A204.1 (cell line): ENCODE results near the gene PPARG.
"Not testable (repeated sequence)": the region's sequence is repeated elsewhere in the genome, so short reads cannot be mapped to it uniquely, and the experiment has no call there.

Experiments
- FAIRE-seq: peaks from 2 replicates; lab custom pipeline; 2012; peaks lifted over from hg19 to GRCh38; lab: Jason Lieb, UNC

PPARG gene

GRCh38 chr3:12279591-12280326 is 9.1 kb upstream of the PPARG start:
- FAIRE-seq = no peak

GRCh38 chr3:12280357-12280806 is 8.5 kb upstream of the PPARG start:
- no peak for FAIRE-seq

GRCh38 chr3:12284591-12284990 is 4.3 kb upstream of the PPARG start:
- no peak for FAIRE-seq

- FAIRE-seq = no peak
Measured at GRCh38 chr3:12285003-12285555, 3.8 kb upstream of the PPARG start.

GRCh38 chr3:12285779-12286178 is 3.1 kb upstream of the PPARG start:
- FAIRE-seq = not testable (repeated sequence)

GRCh38 chr3:12286504-12286903 is 2.4 kb upstream of the PPARG start:
- FAIRE-seq = no peak

- FAIRE-seq = no peak
Measured at GRCh38 chr3:12286927-12287726, 1.7 kb upstream of the PPARG start.

- FAIRE-seq = no peak
Measured at GRCh38 chr3:12287727-12288181, 1.1 kb upstream of the PPARG start.

GRCh38 chr3:12289524-12289923 is 654 bp downstream of the PPARG start:
- no peak for FAIRE-seq

GRCh38 chr3:12292770-12293169 is 3.9 kb downstream of the PPARG start:
- FAIRE-seq = no peak

- FAIRE-seq = no peak
Measured at GRCh38 chr3:12294885-12295580, 6.2 kb downstream of the PPARG start.

GRCh38 chr3:12296511-12296910 is 7.6 kb downstream of the PPARG start:
- no peak for FAIRE-seq

- no peak for FAIRE-seq
Measured at GRCh38 chr3:12299026-12299425, 10.2 kb downstream of the PPARG start.

GRCh38 chr3:12300137-12300536 is 11.3 kb downstream of the PPARG start:
- FAIRE-seq = no peak

- FAIRE-seq = no peak
Measured at GRCh38 chr3:12301031-12301430, 12.2 kb downstream of the PPARG start.

- FAIRE-seq = no peak
Measured at GRCh38 chr3:12301513-12301912, 12.6 kb downstream of the PPARG start.

- FAIRE-seq = no peak
Measured at GRCh38 chr3:12302564-12302963, 13.7 kb downstream of the PPARG start.

GRCh38 chr3:12303534-12303933 is 14.7 kb downstream of the PPARG start:
- FAIRE-seq = no peak

GRCh38 chr3:12303993-12304392 is 15.1 kb downstream of the PPARG start:
- no peak for FAIRE-seq

- FAIRE-seq = no peak
Measured at GRCh38 chr3:12307136-12307535, 18.3 kb downstream of the PPARG start.

- no peak for FAIRE-seq
Measured at GRCh38 chr3:12308517-12308916, 19.6 kb downstream of the PPARG start.

- FAIRE-seq = no peak
Measured at GRCh38 chr3:12309716-12310115, 20.8 kb downstream of the PPARG start.

GRCh38 chr3:12312010-12312409 is 23.1 kb downstream of the PPARG start:
- no peak for FAIRE-seq
